Measurements from ENCODE around the gene KRT13. TPM values are rescaled to one million over a fixed set of nuclear protein-coding genes. Genes with fewer than 3 reads are reported as not detected.

The KRT13 gene
- total RNA-seq, 1 experiment from 2014 or later, result not detected

DNA sequence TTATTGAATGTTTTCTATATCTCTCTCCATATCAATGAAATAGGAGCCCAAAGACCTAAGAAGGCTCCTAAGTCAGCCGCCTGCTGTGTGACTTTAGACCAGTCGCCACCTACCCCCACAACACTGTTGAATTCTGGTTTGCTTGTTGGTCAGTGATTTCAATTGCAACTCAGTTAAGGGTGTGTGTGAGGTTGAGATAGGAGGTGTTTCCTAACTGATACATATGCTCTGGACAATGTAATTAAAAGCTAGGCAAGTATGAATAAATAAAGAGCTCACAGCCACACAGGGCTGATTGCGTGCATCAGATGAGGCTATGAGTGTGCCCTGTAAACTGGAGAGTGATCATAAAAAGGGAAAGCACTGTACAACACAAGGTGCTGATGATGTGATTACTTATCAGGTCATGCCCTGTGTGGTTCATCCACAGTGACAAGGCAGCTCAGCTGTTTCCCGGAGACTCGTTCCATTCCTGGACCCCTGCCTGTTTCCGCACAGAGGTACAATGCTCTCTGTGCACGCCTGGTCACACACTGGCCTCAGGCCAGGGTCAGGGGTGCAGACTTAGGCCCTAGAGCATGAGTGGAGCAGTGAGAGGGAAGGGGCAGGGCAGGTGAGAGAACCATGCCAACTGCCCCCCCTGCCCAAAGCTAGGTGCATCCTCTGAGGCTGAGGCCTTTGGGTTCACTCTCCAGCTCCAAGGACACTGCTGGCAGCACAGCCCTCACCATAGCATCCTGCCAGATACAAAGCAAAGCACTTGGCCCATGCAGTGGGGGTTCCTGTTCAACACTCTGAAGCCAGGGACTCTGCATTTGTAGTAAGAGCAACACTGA, 21.2 kb downstream of the KRT13 start:
- Histone ChIP-seq H3K4me1 (ENCODE audit: insufficient read depth, low read length, poor library complexity, severe bottlenecking) (no peaks in the 10 kb centered on the region), H3K9me3 (ENCODE audit: low read depth, low read length, poor library complexity, severe bottlenecking) (no peaks in the 10 kb centered on the region), H3K27ac (ENCODE audit: low read depth, low read length, poor library complexity, severe bottlenecking) (no peak overlapping the region), H3K4me3 (ENCODE audit: low read depth, low read length, poor library complexity, severe bottlenecking) (no peak overlapping the region), H3K27me3 (replicated peaks; ENCODE audit: insufficient read depth, low read depth, low read length, poor library complexity) (no peaks in the 10 kb centered on the region), H3K36me3 (ENCODE audit: insufficient read depth, low read length, poor library complexity, severe bottlenecking) (no peaks in the 10 kb centered on the region)
- DNase-seq (ENCODE audit: low spot score), result no peak
- CTCF ChIA-PET, result no interaction called here
- no TSS peak for BruUV-seq (replicated peaks)
- POLR2A ChIA-PET (ENCODE audit: low non-redundant PET), result no interaction called here
- no peak for TF ChIP-seq EZH2 (IDR thresholded peaks at IDR 0.05; ENCODE audit: borderline replicate concordance, low read depth, low read length, poor library complexity, severe bottlenecking)
- no peak for TF ChIP-seq CTCF (conservative IDR thresholded peaks at IDR 0.05; ENCODE audit: low read depth, low read length)
- intact Hi-C loops (cut with micrococcal nuclease; ENCODE audit: unreplicated experiment), result no loop called here

- ChIA-PET CTCF (no interaction called here), POLR2A (ENCODE audit: low non-redundant PET) (no interaction called here)
- H3K27ac ChIP-seq (ENCODE audit: low read depth, low read length, poor library complexity, severe bottlenecking), result no peak overlapping the region
- no TSS peak for BruUV-seq (replicated peaks)
- intact Hi-C loops (cut with micrococcal nuclease; ENCODE audit: unreplicated experiment), result no loop called here
- H3K9me3 ChIP-seq (ENCODE audit: low read depth, low read length, poor library complexity, severe bottlenecking), result no peaks in the 10 kb centered on the region
- no peaks in the 10 kb centered on the region for H3K36me3 ChIP-seq (ENCODE audit: insufficient read depth, low read length, poor library complexity, severe bottlenecking)
- no peak overlapping the region for H3K4me3 ChIP-seq (ENCODE audit: low read depth, low read length, poor library complexity, severe bottlenecking)
- DNase-seq (ENCODE audit: low spot score), result no peak
- no peaks in the 10 kb centered on the region for H3K27me3 ChIP-seq (replicated peaks; ENCODE audit: insufficient read depth, low read depth, low read length, poor library complexity)
- no peaks in the 10 kb centered on the region for H3K4me1 ChIP-seq (ENCODE audit: insufficient read depth, low read length, poor library complexity, severe bottlenecking)
- TF ChIP-seq CTCF (conservative IDR thresholded peaks at IDR 0.05; ENCODE audit: low read depth, low read length) (no peak), EZH2 (IDR thresholded peaks at IDR 0.05; ENCODE audit: borderline replicate concordance, low read depth, low read length, poor library complexity, severe bottlenecking) (no peak)
Observed at GRCh38 chr17:41483531-41483930, 21.9 kb downstream of the KRT13 start.

GRCh38 chr17:41481036-41481435, 24.4 kb downstream of the KRT13 start, which contains the start of gene KRT35:
KRT35 (minus strand) TSS chr17:41481151; CDS start chr17:41481097, 54 bp downstream.
- no peak for DNase-seq (ENCODE audit: low spot score)
- BruUV-seq (replicated peaks), result no TSS peak
- Histone ChIP-seq H3K27me3 (replicated peaks; ENCODE audit: insufficient read depth, low read depth, low read length, poor library complexity) (no peaks in the 10 kb centered on the region), H3K4me1 (ENCODE audit: insufficient read depth, low read length, poor library complexity, severe bottlenecking) (no peaks in the 10 kb centered on the region), H3K4me3 (ENCODE audit: low read depth, low read length, poor library complexity, severe bottlenecking) (no peak within 1 kb of the TSS), H3K9me3 (ENCODE audit: low read depth, low read length, poor library complexity, severe bottlenecking) (no peaks in the 10 kb centered on the region), H3K27ac (ENCODE audit: low read depth, low read length, poor library complexity, severe bottlenecking) (no peak within 1 kb of the TSS), H3K36me3 (ENCODE audit: insufficient read depth, low read length, poor library complexity, severe bottlenecking) (no peaks in the 10 kb centered on the region)
- ChIA-PET CTCF (no interaction called here), POLR2A (ENCODE audit: low non-redundant PET) (no interaction called here)
- intact Hi-C loops (cut with micrococcal nuclease; ENCODE audit: unreplicated experiment), result no loop called here
- TF ChIP-seq CTCF (conservative IDR thresholded peaks at IDR 0.05; ENCODE audit: low read depth, low read length), result no peak
- no peak for TF ChIP-seq EZH2 (IDR thresholded peaks at IDR 0.05; ENCODE audit: borderline replicate concordance, low read depth, low read length, poor library complexity, severe bottlenecking)

Measured in A673 (cell line).